GM18499 (cell line): Measurements from ENCODE around the gene ADAM10.

Experiments used
- ATAC-seq: cut with Tn5 transposase; IDR thresholded peaks from one replicate; pipeline ENCODE4 v1.9.1; 2021; ENCODE audit warnings: moderate number of reproducible peaks; ENCODE audit not compliant: insufficient read depth, unreplicated experiment

The ADAM10 gene

DNA sequence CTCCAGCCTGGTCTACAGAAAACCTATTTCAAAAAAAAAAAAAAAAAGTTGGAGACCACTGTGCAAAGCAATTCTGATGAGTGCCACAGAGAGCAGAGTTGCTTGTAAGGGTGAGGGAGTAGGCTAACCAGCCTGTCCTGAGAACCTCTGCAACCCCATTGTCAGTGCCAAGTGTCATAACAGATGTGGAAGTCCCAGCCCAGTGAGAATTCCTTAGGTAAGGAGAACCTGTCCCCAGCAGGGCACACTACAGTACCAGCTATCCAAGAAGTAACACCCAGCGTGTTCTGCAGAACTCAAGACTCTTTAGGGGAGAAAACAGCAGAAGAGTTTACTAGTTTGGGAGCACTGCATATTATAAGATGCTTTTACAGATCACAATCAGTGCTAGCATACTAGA is 161.4 kb downstream of the ADAM10 start:
- no peak for ATAC-seq

DNA sequence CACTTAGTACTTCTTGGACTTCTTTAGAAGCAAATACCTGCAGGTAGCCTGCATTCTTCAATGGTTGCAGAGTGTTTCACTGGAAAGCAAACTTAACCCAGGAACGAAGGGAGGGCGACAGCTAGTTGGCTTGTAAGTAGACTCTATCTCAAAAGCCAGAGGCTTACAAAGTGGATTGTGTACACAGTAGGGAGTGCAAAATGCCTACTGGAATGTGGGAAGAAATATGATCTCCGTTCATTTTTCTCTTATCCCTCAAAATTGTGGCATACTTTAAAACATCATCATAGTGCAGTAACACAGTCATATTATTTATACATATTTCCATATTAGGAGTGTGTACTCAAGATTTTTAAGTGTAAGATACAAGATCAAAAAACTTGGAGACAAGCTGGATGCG is 162.0 kb downstream of the ADAM10 start:
- no peak for ATAC-seq

DNA sequence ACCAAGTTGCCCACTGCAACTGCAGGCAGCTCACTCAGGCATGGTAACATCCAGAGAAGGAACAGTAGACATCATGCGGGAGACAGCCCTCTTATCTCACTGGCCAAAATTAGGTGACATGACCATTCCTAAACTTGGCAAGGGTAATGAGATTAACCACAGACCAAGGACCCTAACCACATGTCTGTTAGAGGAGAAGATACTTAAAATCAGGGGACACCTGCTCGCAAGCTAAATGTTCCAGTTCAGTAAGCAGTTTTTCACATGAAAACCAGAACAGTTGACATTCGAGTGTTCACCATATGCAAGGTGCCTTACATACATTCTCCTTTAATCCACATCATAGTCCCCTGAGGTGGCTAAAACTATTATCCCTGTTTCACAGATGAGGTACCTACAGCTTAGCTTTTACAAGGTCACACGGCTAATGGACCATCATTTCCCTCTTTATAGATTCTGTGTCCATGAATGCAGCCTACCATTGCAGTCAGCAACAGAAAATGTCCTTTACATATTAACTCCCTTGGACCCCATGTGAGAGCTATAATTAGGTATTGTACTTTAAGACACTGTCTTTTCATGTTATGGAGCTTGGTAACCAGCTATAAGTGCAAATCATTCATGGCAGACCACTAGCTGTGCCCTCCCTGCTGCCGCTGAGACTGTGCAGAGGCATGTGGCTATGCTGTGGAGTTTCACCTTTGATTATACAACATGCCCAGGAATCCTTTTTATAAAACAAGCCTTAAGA is 163.6 kb downstream of the ADAM10 start:
- no peak for ATAC-seq

DNA sequence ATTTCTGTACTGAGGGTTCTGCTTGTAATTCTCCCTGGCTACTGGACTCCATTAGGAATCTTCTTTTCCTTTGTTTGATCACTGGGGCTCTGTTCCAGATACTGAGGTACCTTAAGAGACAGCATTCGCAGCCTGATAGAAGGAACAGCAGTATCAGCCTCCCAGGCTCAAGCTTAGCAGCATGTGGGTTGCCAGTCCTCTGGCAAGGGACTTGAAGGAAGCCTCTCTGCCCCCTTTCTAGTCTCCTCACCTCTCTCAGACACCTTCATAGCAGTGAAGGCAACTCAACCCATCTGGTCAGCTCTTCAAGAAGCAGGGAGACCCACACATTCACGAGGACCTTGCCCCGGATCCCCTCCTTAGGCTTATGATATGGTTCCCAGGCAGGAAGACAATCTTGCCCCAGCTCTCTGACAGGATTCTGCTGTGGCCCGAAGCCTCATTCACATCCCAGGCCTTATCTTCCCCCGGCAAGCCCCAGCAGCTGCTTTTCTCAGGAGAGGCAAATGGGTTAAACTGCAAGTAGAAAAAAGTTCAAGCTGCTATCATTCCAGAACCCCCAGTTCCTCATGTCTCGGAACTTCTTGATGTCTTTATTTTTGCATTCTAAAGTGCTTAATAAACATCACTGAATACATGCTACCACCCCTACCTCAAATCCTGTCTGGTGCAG is 164.6 kb downstream of the ADAM10 start:
- ATAC-seq, result no peak

DNA sequence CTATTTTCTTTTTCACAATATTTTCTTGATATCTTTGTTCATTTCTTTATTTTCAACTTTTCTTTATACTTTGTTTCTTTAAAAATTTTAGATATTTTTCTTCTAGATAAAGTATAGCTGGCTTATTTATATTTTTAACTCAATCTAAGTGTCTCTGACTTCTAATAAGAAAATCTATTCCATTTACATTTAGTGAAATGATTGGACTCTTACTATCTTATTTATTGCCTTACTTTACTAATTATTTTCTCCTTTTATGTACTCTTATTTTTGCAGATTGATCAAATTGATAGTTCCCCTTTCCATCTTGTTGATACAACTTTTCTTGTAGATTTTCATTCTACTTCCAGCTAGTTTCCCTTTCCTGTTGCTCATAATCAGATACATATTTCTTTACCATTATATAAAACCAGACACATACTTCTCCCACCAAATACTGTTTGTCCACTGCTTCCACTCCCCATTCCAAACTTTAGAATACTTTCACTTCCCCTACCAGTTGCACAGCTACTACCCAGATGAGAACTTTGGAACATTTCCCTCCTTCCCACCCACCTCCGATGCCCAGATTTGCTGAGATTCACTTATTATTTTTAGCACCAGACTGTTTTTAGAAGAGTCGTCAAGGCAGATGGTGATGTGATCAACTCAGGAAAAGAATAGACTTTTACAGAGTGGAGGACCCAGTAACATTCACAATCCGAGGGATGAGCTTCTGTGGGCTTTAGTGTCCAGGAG is 166.2 kb downstream of the ADAM10 start:
- no peak for ATAC-seq

DNA sequence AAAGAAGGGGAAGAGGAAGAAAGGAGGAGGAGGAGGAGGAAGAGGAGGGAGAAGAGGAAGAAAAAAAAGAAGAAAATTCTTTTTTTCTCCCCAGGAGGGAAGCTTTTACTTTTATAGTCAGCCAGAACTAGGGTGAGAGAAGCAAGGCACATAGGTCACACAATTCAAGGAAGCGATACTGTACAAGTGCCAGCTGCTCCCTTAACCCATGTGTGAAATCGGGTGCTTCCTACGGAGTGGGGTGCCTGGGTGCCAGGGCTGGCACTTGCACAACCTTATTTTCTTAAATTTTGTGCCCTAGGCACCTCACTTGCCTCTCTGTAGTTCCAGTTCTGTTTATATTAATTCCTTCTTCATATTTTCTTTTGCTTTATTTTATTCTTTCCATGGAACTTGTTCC is 167.3 kb downstream of the ADAM10 start:
- ATAC-seq, result no peak

DNA sequence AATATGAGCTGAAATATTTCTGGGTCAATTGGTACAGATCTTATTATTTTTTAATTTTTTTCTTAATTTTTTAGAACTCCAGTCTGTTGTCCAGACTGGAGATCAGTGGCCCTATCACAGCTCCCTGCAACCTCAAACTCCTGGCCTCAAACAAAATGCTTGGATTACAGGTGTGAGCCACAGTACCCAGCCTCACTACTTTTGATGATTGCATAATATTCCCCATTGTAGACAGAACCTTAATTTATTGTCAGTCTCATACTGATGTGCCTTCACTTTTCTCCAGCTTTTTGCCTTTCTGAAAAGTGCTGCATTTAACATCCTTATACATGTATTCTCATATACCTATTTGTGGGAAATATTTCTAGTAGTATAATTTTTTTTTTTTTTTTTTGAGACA is 172.8 kb downstream of the ADAM10 start:
- no peak for ATAC-seq

DNA sequence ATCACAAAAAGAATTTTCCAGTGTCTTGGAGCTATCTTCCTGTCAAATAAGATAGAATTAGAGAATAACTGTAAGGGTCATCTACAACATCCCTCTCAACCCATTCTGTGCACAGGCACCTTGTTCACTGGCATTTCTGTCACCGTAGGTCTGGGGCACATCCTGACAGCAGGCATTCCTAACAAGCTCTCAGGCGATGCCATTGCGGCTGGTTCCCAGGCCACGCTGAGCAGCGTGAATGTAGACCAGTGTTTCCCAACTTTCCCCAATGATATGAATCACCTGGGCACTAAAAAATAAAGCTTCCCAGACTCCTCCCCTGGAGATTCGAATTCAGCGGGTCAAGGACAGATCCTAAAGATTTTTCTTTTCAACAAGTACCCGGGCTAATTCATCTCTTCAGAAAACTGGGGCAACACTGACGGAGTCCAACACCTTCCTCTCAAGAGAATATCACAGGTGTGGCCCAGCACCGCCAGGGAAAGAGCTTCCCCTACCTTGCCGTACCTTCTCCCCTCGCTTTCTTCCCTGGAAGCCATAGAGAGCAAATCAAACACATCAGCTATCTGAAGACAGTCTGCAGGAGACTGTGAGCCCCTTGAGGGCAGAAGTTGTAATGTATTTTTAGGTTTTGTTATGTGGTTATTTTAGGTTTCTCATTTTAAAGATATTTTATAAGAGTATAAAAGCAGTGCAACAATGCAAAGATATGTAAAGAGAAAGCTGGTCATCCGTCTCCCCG is 174.3 kb downstream of the ADAM10 start:
- ATAC-seq, result no peak

DNA sequence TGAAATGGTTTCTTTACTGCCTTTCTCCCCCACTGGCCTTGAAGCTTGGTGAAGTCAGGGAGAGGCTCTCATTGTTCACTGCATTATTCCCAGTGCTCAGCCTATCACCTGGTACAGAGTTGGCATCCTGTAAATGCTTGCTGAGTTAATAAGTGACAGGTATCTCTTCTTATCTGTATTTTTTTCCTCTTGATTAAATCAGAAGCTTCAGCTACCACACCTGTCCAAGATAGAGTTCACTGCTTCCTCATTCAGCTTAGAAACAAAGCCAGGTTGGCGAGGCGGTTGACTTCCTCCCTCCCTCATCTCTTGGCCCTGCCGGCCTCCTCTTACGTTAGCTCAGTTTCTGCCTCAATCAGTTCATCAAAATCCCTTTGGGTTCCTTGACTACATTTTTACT is 174.9 kb downstream of the ADAM10 start:
- no peak for ATAC-seq

DNA sequence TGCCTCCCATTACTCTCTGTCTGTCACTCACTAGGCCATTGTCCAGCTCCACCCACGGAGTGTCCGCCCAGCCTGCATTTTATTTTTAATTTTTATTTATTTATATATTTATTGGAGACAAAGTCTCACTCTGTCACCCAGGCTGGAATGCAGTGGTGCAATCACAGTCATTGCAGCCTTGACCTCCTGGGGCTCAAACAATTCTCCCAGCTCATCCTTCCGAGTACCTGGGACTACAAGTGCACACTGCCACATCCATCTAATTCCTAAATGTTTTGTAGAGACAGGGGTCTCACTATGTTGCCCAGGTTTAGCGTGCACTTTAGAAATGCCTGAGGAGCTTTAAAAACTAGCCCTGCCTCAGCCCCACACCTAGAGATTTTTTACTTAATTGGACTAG is 176.2 kb downstream of the ADAM10 start:
- no peak for ATAC-seq

DNA sequence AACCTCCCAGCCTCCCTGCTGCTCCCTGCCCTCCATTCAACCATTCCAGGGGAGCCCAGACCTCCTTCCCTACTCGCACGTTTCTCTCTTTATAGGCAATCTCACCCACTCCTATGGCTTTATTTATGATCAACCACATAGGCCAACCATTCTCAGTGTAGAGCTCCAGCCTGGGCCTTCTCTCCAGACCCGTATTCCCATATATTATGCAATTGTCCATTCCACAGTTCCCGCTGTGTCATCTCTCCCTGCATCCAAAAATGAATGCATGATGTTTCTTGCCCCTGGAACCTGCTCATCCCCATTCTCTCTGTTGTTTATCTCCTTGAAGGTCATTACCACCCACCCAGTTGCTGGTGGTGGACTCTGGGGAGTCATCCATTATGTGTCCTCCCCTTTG is 177.0 kb downstream of the ADAM10 start:
- no peak for ATAC-seq

DNA sequence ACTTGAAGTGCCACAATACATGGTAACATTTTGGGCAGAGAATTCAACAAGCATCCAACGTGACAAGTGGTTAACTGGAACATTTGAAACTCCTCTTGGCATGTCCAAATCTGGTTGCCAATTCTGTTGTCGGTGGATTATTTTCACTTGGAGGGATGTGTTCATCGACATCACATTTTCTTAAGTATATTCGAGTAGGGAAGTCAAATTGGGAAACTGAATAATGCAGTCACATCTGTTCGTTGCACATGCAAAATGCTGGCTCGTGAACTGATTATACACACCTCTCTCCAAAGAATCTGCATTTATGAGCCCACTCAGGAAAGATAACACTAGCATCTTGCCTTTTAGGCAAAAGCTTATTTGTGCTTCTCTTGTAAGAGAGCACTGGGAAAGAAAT is 178.0 kb downstream of the ADAM10 start:
- ATAC-seq, result no peak

DNA sequence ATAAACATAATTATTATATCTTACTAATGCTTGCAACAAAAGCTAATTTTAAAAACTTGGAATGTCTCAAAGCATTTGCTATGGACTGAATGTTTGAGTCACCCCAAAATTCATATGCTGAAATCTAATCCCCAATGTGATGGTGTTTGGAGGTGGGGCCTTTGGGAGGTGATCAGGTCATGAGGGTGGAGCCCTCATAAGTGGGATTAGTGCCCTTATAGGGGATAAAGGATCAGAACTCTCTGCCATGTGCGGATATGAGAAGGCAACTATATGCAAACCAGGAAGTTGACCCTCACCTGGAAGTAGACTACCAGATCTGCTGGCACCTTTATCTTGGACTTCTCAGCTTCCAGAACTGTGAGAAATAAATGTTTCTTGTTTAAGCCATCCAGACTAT is 180.1 kb downstream of the ADAM10 start:
- ATAC-seq, result no peak

DNA sequence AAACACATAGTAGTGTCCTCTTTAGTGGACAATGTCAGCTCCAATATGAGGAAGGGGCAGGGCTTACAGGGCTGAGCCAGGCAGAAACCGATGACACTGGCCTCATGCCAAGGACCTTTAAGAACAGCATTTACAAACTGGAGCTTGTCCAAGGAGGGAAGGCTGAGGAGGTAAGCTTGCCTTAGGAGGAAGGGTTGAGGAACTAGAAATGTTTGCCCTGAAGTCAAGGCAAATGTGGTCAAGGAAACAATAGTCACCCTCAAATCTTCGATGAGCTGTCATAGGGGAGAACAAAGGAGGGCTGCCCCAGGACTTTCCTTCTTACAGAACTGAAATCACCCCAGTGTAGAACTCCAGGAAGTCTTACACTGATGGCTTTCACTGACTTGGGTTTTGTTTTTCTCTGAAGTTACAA is 181.3 kb downstream of the ADAM10 start:
- no peak for ATAC-seq

DNA sequence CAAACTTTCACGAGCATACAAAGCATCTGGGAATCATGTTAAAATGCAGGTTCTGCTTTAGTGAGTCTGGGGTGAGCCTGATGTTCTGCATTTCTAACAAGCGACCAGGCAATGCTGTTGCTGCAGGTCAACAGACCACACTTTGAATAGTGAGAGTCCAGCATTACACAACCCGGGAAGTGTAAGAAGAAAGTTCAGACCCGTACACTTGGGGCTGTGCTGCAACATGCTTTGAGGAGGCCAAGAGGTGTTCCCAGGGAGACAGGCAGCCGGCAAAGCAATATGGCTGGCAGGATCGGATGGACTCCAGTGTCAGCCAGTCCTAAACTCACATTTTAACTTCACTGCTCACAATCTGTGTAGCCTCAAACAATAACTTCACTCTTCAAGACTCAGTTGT is 183.5 kb downstream of the ADAM10 start:
- ATAC-seq, result no peak

DNA sequence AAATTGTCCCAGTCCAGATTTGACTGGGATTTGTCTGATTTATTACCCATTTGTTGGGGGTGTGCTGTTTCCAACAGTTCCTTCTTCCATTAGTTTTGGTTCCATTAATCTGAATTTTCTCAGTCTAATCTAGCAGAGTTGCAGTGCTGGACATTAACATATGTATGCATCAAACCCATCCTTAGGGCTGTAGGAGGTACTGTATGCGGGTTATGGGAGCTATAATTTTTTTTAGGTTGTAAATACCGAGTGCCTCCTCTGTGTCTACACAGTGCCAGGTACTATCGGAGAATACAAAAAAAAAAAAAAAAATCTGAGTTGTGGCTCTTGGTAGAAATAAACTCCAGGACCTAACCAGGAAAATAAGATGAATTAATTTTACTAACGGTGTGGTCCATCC is 183.9 kb downstream of the ADAM10 start:
- ATAC-seq, result no peak

DNA sequence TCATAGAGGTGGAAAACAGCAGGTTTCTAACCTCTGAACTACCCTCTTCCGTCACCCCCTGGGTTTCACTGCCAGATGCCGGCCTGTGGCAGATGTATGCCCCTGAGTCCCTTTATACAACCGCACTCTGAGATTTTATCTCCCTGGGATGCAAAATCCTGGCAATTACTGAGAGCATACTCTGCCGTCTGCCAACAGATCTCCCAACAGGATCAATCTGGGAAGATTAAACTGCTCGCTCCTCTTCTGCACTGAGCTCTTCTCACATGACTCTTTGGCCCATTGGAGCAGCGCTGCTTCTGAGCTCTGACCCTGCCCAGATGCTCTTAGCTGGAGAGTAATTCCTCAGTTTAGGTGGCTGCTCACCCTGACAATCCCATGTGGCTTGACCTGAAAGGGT is 184.5 kb downstream of the ADAM10 start:
- no peak for ATAC-seq

DNA sequence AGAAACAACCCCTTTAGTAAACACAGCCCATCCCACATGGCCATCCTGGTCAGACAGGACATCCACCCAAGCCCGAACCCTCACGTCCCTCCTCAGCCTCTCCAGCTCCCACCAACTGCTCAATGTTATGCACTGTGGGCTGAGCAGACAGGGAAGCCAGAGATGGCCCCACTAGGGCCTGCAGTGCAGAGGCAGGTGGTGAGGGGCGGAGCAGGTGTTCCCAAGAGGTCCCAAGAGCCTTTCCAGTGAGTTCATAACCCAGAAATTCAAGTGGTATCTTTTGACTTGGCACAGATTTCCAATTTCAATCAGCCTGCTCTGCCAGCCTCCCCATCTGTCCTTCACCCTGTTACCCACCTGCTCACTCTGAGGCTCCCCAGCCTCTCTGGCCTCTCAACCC is 187.4 kb downstream of the ADAM10 start:
- no peak for ATAC-seq

DNA sequence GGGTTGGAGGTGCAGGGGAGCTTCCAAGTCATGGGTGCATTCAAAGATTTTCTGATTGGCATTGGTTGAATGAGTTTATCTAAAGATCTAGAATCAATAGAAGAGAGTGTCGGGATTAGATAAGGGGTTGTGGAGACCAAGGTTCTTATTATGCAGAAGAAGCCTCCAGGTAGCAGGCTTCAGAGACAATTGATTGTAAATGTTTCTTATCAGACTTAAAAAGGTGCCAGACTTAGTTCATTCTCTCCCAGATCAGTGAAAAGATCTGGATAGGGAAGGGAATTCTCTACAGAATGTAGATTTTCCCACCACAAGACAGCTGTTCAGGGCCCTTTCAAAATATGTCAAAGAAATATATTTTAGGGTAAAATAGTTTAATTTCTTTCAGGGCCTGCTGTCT is 188.2 kb downstream of the ADAM10 start:
- no peak for ATAC-seq

DNA sequence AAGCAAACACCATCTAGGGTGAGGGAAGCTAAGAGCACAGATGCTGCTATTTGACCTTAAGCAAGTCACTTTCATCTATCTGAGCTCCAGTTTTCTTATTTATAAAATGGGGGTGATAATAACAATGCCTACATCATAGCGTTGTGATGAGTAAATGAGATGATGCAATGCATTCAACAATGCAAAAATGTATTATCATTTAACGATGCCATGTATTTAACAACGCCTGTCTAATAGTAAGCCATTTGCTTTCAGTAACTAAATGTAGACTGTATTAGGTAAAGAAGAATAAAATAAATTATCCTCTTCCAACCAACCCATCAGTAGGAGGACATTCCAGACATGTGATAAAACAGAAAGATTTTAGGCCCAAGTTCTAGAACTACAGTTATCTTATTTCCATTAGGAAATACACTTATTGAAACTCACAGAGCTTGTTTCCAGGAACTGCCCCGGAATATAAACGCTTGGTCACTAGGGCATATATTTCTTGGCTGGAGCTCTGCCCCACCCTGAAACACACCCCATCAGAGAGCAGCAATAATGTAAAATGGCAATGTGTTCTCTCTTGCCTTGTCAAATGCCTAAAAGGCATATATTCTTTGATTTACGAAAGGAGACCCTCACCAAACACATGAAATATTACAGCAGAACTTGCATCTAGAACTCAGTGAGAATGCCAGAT is 189.5 kb downstream of the ADAM10 start:
- no peak for ATAC-seq
